Epithelial cell of proximal tubule (primary cell): ENCODE data around the gene KCNG2. TPM values are rescaled to one million over a fixed set of nuclear protein-coding genes. Genes with fewer than 3 reads are reported as not detected.

Experiments used
- DNase-seq: peaks from one replicate; pipeline ENCODE4 v3.0.0-alpha.2; 2011; ENCODE audit warnings: low read depth
- H3K4me3 ChIP-seq: 2 replicates; pipeline ENCODE4 v1.5.1; 2011; ENCODE audit warnings: low read depth, mild to moderate bottlenecking, low read length
- CTCF ChIP-seq: conservative IDR thresholded peaks from 2 replicates; pipeline ENCODE4 v1.5.1; 2012; ENCODE audit warnings: low read depth, mild to moderate bottlenecking, low read length
- total RNA-seq: library from RNA; depleted of rRNA; stranded (reverse); fragments of >200 nt; gene quantifications from 2 replicates; pipeline ENCODE4 v1.2.3, GENCODE V29; 2015

KCNG2 gene
- total RNA-seq, 1 donor from 2014 or later, result not detected

GRCh38 chr18:79799619-79800370 is 2.1 kb downstream of the KCNG2 start:
- DNase-seq, result no peak
- H3K4me3 ChIP-seq, result no peak overlapping the region
- TF ChIP-seq CTCF, result no peak

- TF ChIP-seq CTCF, result no peak
- DNase-seq, result no peak
Observed at GRCh38 chr18:79800371-79801180, 2.8 kb downstream of the KCNG2 start.

DNA sequence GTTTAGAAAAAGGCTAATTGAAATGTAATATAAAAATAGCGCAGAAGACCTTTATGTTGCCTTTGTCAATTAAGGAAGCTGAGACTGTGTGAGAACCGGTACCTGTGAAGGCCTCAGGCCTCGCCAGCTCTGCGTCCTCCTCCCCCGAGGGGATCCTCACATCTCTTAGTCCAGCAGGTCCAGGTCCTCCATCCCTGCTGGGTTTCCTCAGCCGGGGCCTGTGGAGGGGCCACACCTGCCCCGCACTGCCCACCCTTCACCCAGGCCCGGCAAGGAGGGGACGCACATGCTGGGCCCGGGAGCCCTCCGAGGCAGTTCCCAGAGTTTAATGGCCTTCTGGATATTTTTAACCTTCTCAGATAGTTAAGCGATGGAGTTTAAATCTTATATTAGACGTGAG is 3.5 kb downstream of the KCNG2 start:
- no peak for TF ChIP-seq CTCF
- no peak for DNase-seq
- no peak overlapping the region for H3K4me3 ChIP-seq

More at GRCh38 chr18:79800371-79801180, 2.8 kb downstream of the KCNG2 start:
- H3K4me3 ChIP-seq, result no peak overlapping the region

GRCh38 chr18:79801641-79802040 is 3.9 kb downstream of the KCNG2 start:
- no peak for TF ChIP-seq CTCF
- no peak overlapping the region for H3K4me3 ChIP-seq
- no peak for DNase-seq

DNA sequence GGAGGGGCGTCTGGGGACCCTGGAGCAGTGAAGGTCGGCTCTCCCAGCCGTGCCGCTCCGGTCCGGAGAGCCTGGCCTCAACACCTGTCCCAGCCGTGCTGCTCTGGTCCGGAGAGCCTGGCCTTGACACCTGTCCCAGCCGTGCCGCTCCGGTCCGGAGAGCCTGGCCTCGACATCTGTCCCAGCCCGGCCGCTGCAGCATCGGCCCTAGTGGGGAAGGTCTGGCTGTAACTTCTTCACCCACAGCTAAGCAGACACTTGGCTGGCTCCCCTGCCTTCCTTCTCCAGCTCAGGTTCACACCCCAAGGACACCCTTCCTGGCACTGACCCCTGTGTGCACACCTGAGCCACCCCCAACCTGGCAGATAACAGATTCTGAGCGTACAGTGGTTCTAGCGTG is 4.6 kb downstream of the KCNG2 start:
- H3K4me3 ChIP-seq, result no peak overlapping the region
- no peak for DNase-seq
- TF ChIP-seq CTCF, result no peak

GRCh38 chr18:79803611-79804051 is 5.9 kb downstream of the KCNG2 start:
- no peak for DNase-seq
- TF ChIP-seq CTCF, result no peak
- H3K4me3 ChIP-seq, result no peak overlapping the region
